Measurements from ENCODE around the gene STAT5B.

DNA sequence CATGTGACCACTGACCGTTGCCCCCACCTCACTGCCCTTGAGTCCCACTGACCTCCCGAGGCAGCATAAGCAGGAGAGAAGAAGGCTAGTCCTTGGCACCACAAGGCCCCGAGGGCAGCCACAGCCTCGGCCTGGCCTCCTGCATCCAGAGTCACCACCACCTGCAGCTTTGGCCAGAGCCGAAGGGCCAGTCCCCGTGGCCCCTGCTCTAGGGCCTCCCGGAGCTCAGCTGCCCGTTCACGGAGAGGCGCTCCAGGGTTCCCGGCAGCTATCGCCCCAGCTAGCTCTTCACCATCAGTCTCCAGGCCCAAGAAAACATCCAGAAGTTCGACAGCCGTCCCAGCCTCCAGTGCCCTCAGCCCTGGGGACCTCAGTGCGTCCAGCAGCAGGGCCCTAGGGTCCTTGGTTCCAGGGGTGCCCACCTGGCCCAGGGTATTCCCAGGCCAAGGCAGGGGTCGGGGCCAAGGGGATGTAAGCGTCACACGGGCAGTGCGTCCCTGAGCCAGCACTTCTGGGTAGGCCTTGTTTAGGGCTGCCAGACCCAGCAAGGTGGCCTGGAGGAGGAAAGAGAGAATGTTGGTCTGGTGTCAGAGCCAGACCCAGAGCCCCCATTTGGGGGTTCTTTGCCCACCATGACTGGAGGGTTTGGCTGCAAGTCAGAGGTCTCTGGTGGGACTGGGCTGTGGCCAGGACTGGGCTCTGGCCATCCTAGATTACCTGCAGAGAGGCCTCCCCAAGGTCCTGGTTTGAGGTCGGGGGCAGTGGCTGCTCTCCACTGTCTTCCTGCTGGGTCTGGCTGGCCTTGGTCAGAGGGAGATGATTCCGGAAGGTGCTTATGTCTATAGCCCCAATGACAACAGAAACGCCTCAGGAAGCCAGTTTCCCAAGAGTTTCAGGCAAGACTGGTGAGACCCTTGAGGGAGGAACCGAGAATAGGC, 83.7 kb downstream of the STAT5B start:
- TF ChIP-seq ZNF780A (CRISPR knock-in tag; IDR thresholded peaks at IDR 0.05) (no peak), RAD21 (CRISPR knock-in tag; conservative IDR thresholded peaks at IDR 0.05 in 1 of 2, IDR thresholded peaks at IDR 0.05 in 1 of 2) (no peak), POLR2AphosphoS5 (IDR thresholded peaks at IDR 0.05; ENCODE audit: control insufficient read depth, insufficient read depth, low read depth, low read length) (no peak), SAFB (IDR thresholded peaks at IDR 0.05; ENCODE audit: borderline replicate concordance, low read depth, low read length) (no peak), ZNF175 (CRISPR knock-in tag; IDR thresholded peaks at IDR 0.05; ENCODE audit: low read depth) (no peak), ELK1 (CRISPR knock-in tag; IDR thresholded peaks at IDR 0.05) (no peak), BRF2 (IDR thresholded peaks at IDR 0.05; ENCODE audit: borderline replicate concordance, insufficient read depth, insufficient read length) (no peak)
- TF ChIP-seq, protein P1, sequence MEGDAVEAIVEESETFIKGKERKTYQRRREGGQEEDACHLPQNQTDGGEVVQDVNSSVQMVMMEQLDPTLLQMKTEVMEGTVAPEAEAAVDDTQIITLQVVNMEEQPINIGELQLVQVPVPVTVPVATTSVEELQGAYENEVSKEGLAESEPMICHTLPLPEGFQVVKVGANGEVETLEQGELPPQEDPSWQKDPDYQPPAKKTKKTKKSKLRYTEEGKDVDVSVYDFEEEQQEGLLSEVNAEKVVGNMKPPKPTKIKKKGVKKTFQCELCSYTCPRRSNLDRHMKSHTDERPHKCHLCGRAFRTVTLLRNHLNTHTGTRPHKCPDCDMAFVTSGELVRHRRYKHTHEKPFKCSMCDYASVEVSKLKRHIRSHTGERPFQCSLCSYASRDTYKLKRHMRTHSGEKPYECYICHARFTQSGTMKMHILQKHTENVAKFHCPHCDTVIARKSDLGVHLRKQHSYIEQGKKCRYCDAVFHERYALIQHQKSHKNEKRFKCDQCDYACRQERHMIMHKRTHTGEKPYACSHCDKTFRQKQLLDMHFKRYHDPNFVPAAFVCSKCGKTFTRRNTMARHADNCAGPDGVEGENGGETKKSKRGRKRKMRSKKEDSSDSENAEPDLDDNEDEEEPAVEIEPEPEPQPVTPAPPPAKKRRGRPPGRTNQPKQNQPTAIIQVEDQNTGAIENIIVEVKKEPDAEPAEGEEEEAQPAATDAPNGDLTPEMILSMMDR (IDR thresholded peaks at IDR 0.05 in 2 of 3, conservative IDR thresholded peaks at IDR 0.05 in 1 of 3; ENCODE audit: insufficient read depth in 2 of 3, low read depth in 1 of 3, low read length in 3 of 3), result no peak
- TF ChIP-seq, protein P2, sequence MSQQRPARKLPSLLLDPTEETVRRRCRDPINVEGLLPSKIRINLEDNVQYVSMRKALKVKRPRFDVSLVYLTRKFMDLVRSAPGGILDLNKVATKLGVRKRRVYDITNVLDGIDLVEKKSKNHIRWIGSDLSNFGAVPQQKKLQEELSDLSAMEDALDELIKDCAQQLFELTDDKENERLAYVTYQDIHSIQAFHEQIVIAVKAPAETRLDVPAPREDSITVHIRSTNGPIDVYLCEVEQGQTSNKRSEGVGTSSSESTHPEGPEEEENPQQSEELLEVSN (IDR thresholded peaks at IDR 0.05; ENCODE audit: borderline replicate concordance in 1 of 2, extremely low read depth in 1 of 2, insufficient read depth in 1 of 2, insufficient read length in 1 of 2, low read depth in 1 of 2, low read length in 1 of 2, poor library complexity in 1 of 2, severe bottlenecking in 1 of 2), result no peak
- TF ChIP-seq, protein P3, sequence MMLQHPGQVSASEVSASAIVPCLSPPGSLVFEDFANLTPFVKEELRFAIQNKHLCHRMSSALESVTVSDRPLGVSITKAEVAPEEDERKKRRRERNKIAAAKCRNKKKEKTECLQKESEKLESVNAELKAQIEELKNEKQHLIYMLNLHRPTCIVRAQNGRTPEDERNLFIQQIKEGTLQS (IDR thresholded peaks at IDR 0.05), result no peak
- TF ChIP-seq, protein P3 (CRISPR knock-in tag; conservative IDR thresholded peaks at IDR 0.05), result no peak

Measured in K562 (cell line).